Transverse colon (tissue), 4 donors: ENCODE results near the gene CEP170B. TPM values are rescaled to one million over a fixed set of nuclear protein-coding genes. Genes with fewer than 3 reads are reported as not detected.

Source experiments
- DNase-seq: peaks from one replicate; pipeline ENCODE4 v3.0.0-alpha.2; 2019
- H3K27ac ChIP-seq, 4 donors: fragments of 200-600 bp; sonication (generic); 2 replicates each; pipeline ENCODE4 v1.5.1; 2016 to 2018; ENCODE audit warnings: inconsistent platforms in 4 of 4
- H3K27me3 ChIP-seq: fragments of 200-600 bp; sonication (generic); 2 replicates; pipeline ENCODE4 v1.5.1; 2017; ENCODE audit warnings: inconsistent platforms
- H3K36me3 ChIP-seq, 4 donors: fragments of 200-600 bp; sonication (generic); 2 replicates each; pipeline ENCODE4 v1.5.1; 2017 to 2019; ENCODE audit warnings: inconsistent platforms in 4 of 4
- H3K4me1 ChIP-seq, 4 donors: fragments of 200-600 bp; sonication (generic); 2 replicates each; pipeline ENCODE4 v1.5.1; 2017 to 2020; ENCODE audit warnings: inconsistent platforms in 4 of 4
- H3K4me3 ChIP-seq, 4 donors: fragments of 200-600 bp; sonication (generic); 1 replicate in 1 of 4; 2 replicates in 3 of 4; pipeline versions ENCODE4 v1.5.1 to v1.6.1; 2017 to 2019; ENCODE audit warnings: inconsistent platforms in 4 of 4
- H3K9me3 ChIP-seq, 2 donors: fragments of 200-600 bp; sonication (generic); 2 replicates each; pipeline ENCODE4 v1.5.1; 2017 to 2019; ENCODE audit warnings: inconsistent platforms in 2 of 2
- EP300 ChIP-seq: sonication (generic); formaldehyde crosslinking; IDR thresholded peaks from one replicate; pipeline ENCODE4 v1.6.1; 2017; ENCODE audit warnings: antibody characterized with exemption, low read depth
- POLR2A ChIP-seq: fragments of 450-650 bp; IDR thresholded peaks from one replicate; pipeline ENCODE4 v1.6.1; 2016; ENCODE audit warnings: antibody characterized with exemption, mild to moderate bottlenecking, moderate library complexity
- POLR2AphosphoS5 ChIP-seq, 3 donors: sonication (generic); formaldehyde crosslinking; IDR thresholded peaks; one replicate each; pipeline ENCODE4 v1.6.1; 2016; ENCODE audit warnings: antibody characterized with exemption in 3 of 3
- WGBS, 2 donors: methylation state at CpG; one replicate each; pipeline ENCODE4 v1.1.5; 2018; ENCODE audit warnings: low coverage in 1 of 2; 5-methylcytosine and 5-hydroxymethylcytosine counted together
- in situ Hi-C, 4 donors: fragments of 200-750 bp; cut with MboI; loops; one replicate each; pipeline versions ENCODE4 v1.15.0 to v1.15.1; 2017; ENCODE audit warnings: low sequenced_read_pairs in 3 of 4, low pct_ligation_motif_present in 1 of 4, low pct_unique_long_range_greater_than_20kb in 1 of 4
- intact Hi-C: fragments of 100-400 bp; cut with DNase I; formaldehyde crosslinking; loops from one replicate; pipeline ENCODE4 v1.15.1; 2023; ENCODE audit warnings: low total_unique reads
- total RNA-seq, 4 donors: library from RNA; depleted of rRNA; stranded (reverse); fragments of >200 nt; gene quantifications; one replicate each; pipeline ENCODE4 v1.1.0, GENCODE V29; 2016
- TF ChIP-seq, protein P1 (sequence below), 5 experiments: fragments of 200-600 bp in 3 of 5; fragments of 450-650 bp in 2 of 5; sonication (generic) in 3 of 5; IDR thresholded peaks; 1 replicate in 2 of 5; 2 replicates in 3 of 5; pipeline ENCODE4 v1.5.1; 2016 to 2017; ENCODE audit warnings: antibody characterized with exemption in 5 of 5, inconsistent platforms in 3 of 5, mild to moderate bottlenecking in 2 of 5, moderate library complexity in 1 of 5

Gene CEP170B
- total RNA-seq, 4 donors from 2014 or later: 56.0 to 195 (median 109) TPM

DNA sequence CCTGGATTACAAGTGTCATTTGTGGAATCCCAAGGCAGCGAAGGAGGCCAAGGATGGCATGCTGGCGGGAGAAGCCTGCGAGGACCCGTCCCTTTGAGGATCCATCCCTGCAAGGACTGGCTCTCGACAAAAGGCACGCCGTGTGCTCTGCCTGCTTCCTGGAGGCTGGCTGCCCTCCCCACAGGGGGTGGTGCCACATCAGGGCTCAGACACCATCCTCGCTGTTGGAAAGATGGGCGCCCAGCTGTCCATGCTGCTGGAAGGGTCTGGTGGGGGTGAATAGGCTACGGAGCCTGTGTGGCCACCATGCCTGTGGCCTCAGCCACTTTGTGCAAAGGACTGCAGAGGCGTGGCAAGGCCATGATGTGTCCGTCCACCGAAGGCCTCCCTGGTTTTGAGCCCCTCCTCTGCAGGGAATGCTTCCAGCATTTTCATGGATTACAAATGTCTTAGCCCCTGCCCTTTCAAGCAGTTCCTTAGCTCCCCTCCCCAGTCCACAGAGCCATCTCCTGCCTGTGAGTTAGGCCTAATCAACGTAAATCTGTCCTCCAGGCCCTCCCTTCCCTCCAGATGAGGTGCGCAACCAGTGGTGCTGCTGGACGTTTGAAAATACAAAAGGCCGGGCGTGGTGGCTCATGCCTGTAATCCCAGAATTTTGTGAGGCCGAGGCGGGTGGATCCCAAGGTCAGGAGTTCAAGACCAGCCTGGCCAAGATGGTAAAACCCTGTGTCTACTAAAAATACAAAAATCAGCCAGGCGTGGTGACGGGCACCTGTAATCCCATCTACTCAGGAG, 42.0 kb upstream of the CEP170B start:
- no peaks in the 10 kb centered on the region for H3K36me3 ChIP-seq
- no peak overlapping the region for H3K27ac ChIP-seq
- in situ Hi-C loops: loop anchor here (5.0 to 10.0 kb wide), 2 partner anchors 56 to 58 kb away; no protein-coding TSS in a partner anchor
- H3K4me3 ChIP-seq: no peak overlapping the region
- no peaks in the 10 kb centered on the region for H3K9me3 ChIP-seq
- no peak for DNase-seq
- H3K27me3 ChIP-seq: no peaks in the 10 kb centered on the region
- peaks cover 12 to 32% (median 27%) of the 10 kb centered on the region in 4 donors for H3K4me1 ChIP-seq
- intact Hi-C loops: loop anchor here (5.0 kb wide), 1 partner anchor 36 kb away; no protein-coding TSS in a partner anchor
- TF ChIP-seq EP300 (no peak), POLR2A (no peak), POLR2AphosphoS5 (IDR thresholded peaks at IDR 0.05) (no peak)
- TF ChIP-seq, protein P1, sequence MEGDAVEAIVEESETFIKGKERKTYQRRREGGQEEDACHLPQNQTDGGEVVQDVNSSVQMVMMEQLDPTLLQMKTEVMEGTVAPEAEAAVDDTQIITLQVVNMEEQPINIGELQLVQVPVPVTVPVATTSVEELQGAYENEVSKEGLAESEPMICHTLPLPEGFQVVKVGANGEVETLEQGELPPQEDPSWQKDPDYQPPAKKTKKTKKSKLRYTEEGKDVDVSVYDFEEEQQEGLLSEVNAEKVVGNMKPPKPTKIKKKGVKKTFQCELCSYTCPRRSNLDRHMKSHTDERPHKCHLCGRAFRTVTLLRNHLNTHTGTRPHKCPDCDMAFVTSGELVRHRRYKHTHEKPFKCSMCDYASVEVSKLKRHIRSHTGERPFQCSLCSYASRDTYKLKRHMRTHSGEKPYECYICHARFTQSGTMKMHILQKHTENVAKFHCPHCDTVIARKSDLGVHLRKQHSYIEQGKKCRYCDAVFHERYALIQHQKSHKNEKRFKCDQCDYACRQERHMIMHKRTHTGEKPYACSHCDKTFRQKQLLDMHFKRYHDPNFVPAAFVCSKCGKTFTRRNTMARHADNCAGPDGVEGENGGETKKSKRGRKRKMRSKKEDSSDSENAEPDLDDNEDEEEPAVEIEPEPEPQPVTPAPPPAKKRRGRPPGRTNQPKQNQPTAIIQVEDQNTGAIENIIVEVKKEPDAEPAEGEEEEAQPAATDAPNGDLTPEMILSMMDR (IDR thresholded peaks at IDR 0.05): no peak
- WGBS, 2 donors: 50 to 86% methylated on average over 2 to 15 of the region's 22 CpGs

DNA sequence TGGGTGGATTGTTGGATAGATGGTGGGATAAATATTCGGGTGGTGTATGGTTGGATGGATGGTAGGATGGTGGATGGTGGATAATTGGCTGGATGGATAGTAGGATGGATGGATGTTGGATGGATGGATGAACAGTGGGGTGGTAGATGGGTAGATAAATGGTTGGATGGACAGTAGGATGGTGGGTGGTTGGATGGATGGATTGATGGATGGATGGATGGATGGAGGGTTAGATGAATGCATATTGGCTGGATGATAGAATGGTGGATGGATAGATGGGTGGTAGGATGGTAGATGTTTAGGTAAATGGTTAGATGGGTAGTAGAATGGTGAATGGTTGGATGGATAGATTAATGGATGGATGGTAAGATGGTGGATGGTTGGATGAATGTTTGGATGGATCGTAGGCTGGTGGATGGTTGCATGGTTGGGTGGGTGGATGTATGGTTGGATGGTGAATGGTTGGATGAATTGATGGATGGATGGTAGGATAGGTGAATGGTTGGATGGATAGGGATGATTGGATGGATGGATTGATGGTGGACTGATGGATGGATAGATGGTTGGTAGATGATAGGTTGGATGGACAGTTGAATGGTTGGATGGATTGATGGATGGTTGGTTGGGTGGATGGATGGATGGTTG, 40.6 kb upstream of the CEP170B start:
- Histone ChIP-seq H3K9me3 (no peaks in the 10 kb centered on the region), H3K27me3 (no peaks in the 10 kb centered on the region), H3K27ac (no peak overlapping the region), H3K36me3 (no peaks in the 10 kb centered on the region), H3K4me1 (peaks cover 12 to 33% (median 27%) of the 10 kb centered on the region in 4 donors), H3K4me3 (no peak overlapping the region)
- in situ Hi-C loops: loop anchor here (5.0 to 10.0 kb wide), 2 partner anchors 57 to 60 kb away; no protein-coding TSS in a partner anchor
- TF ChIP-seq POLR2A (no peak), EP300 (no peak), POLR2AphosphoS5 (IDR thresholded peaks at IDR 0.05) (no peak)
- TF ChIP-seq, protein P1 (IDR thresholded peaks at IDR 0.05): no peak
- WGBS, 2 donors: 90 to 92% methylated on average over 2 of the region's 2 CpGs
- no peak for DNase-seq
- intact Hi-C loops: loop anchor here (5.0 kb wide), 1 partner anchor 37 kb away; no protein-coding TSS in a partner anchor

DNA sequence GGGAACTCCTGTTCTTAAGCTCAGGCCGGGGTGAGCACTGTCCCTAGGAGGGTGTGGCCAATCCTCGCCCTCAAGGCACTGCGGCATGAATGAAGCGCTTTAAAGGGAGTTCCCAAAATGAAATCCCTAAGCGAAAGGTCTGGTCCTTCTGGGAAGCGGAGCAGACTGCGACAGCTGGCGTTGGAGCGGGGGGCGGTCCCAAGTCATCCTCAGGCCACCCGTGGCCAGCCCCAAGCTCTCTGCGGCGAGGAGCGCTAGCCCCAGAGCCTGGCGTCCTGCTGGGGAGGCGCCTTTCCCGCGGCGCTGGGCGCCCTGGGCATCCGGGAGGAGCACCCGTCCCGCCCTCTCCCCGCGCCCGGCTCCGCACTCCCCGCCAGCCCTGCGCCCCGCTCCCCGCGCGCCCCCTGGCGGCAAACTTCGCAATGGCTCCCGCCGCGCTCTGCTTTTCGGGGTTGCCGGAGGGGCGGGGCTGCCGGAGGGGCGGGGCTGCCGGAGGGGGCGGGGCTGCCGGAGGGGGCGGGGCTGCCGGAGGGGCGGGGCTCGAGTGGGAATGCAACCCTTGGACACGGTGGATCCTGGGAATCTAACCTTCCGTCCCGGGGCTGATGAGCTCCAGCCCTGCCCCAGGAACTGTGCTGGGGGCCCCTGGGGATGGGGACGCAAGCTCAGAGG, 38.7 kb upstream of the CEP170B start:
- Histone ChIP-seq H3K27me3 (no peaks in the 10 kb centered on the region), H3K36me3 (no peaks in the 10 kb centered on the region), H3K4me3 (peak overlapping the region; percentile 39 to 74 (median 53)), H3K4me1 (peaks cover 12 to 26% (median 23%) of the 10 kb centered on the region in 4 donors), H3K9me3 (no peaks in the 10 kb centered on the region), H3K27ac (peak overlapping the region; percentile 57 to 65 (median 61))
- intact Hi-C loops: loop anchor here (5.0 kb wide), 1 partner anchor 59 kb away; no protein-coding TSS in a partner anchor
- DNase-seq: peak; percentile 95
- 4% methylated on average over 12 of the region's 54 CpGs; no CpG with 5 or more reads in 1 of the 2 donors for WGBS, 2 donors
- in situ Hi-C loops: loop anchor here in 2 of 4 donors (10.0 kb wide), 1 partner anchor 62 kb away; no protein-coding TSS in a partner anchor
- TF ChIP-seq EP300 (no peak), POLR2AphosphoS5 (IDR thresholded peaks at IDR 0.05) (peak in 2 of 3 donors; percentile 61 to 70)
- TF ChIP-seq, protein P1 (IDR thresholded peaks at IDR 0.05): peak; percentile 40 to 95 (median 82)
